Kidney (tissue), 14 donors: ENCODE results near the gene CD44. TPM values are rescaled to one million over a fixed set of nuclear protein-coding genes. Genes with fewer than 3 reads are reported as not detected.

Experiments used
- DNase-seq, 5 donors: peaks; one replicate each; pipeline ENCODE4 v3.0.0-alpha.2; 2013 to 2020
- FAIRE-seq: peaks from 2 replicates; lab custom pipeline; 2012; peaks lifted over from hg19 to GRCh38; lab: Jason Lieb, UNC
- H3K27ac ChIP-seq, 2 donors: one replicate each; pipeline ENCODE4 v1.7.0; 2013; ENCODE audit warnings: low read depth in 2 of 2, low read length in 2 of 2, inconsistent platforms in 1 of 2
- H3K27me3 ChIP-seq: one replicate; pipeline ENCODE4 v1.7.1; 2013; ENCODE audit warnings: low read length, inconsistent platforms; ENCODE audit not compliant: control insufficient read depth, insufficient read depth
- H3K36me3 ChIP-seq, 3 donors: one replicate each; pipeline versions ENCODE4 v1.7.0 to v1.7.1; 2013; ENCODE audit warnings: low read length in 3 of 3, control low read depth in 1 of 3, inconsistent platforms in 1 of 3; ENCODE audit not compliant: insufficient read depth in 3 of 3, control insufficient read depth in 2 of 3
- H3K4me1 ChIP-seq, 3 donors: one replicate each; pipeline versions ENCODE4 v1.7.0 to v1.7.1; 2013; ENCODE audit warnings: low read length in 3 of 3, inconsistent platforms in 1 of 3, low read depth in 1 of 3; ENCODE audit not compliant: control insufficient read depth in 2 of 3, insufficient read depth in 2 of 3
- H3K4me3 ChIP-seq, 3 donors: one replicate each; pipeline versions ENCODE4 v1.7.0 to v1.8.1; 2013; ENCODE audit warnings: low read length in 3 of 3, control low read depth in 1 of 3, inconsistent platforms in 1 of 3
- H3K9ac ChIP-seq, 3 donors: one replicate each; pipeline versions ENCODE4 v1.7.0 to v1.7.1; 2013; ENCODE audit warnings: low read length in 3 of 3, control low read depth in 1 of 3, inconsistent platforms in 1 of 3
- H3K9me3 ChIP-seq, 3 donors: one replicate each; pipeline versions ENCODE4 v1.7.0 to v1.7.1; 2013; ENCODE audit warnings: low read length in 3 of 3, control low read depth in 1 of 3, inconsistent platforms in 1 of 3; ENCODE audit not compliant: control insufficient read depth in 2 of 3, insufficient read depth in 1 of 3
- CTCF ChIP-seq: IDR thresholded peaks from 3 replicates; pipeline ENCODE4 v1.5.1; 2012; ENCODE audit warnings: mild to moderate bottlenecking, moderate library complexity, borderline replicate concordance; ENCODE audit not compliant: insufficient read depth; ENCODE audit errors: extremely low read depth
- intact Hi-C: fragments of 100-400 bp; cut with DNase I; formaldehyde crosslinking; loops from one replicate; pipeline ENCODE4 v1.11.1; 2022
- polyA plus RNA-seq: library from polyadenylated mRNA; stranded (reverse); fragments of 350-450 nt; fragmentation: Illumina TruSeq; extraction: RNeasy Lipid Tissue Mini Kit (QIAGEN cat#74804); gene quantifications from one replicate; pipeline ENCODE4 v1.2.3, GENCODE V29; 2014; ENCODE audit warnings: low read depth, low replicate concordance; ENCODE audit not compliant: insufficient read depth
- total RNA-seq: library from RNA; stranded (reverse); fragmentation: NEBNext Ultra II Directional; extraction: Animal tissue kit (Norgen Biotek cat#: 25700); gene quantifications from one replicate; pipeline ENCODE4 v1.2.1, GENCODE V29; 2021
- donor health status: control.
- donor health status: control.
- donor health status: control.
- donor health status: control.
- donor health status: control.
- donor health status: DM: yes; HTN: yes; CAD: no.
- donor health status: Normal renal cell carcinoma (clear cell type).

The CD44 gene
- total and polyA plus RNA-seq, 2 donors from 2014 or later: 13.8 to 235 TPM

GRCh38 chr11:35141571-35141971, 2.6 kb downstream of the CD44 start:
- FAIRE-seq (no peak), DNase-seq (no peak)
- peak overlapping the region in 1 of 2 donors; percentile 30 for H3K27ac ChIP-seq
- H3K4me3 ChIP-seq: peak overlapping the region in 1 of 3 donors; percentile 57
- H3K4me1 ChIP-seq: no peaks in the 10 kb centered on the region
- intact Hi-C loops: no loop called here
- no peak for TF ChIP-seq CTCF
- no peaks in the 10 kb centered on the region for H3K9me3 ChIP-seq
- H3K36me3 ChIP-seq: no peaks in the 10 kb centered on the region
- no peak overlapping the region for H3K9ac ChIP-seq
- H3K27me3 ChIP-seq: peaks cover 2% of the 10 kb centered on the region

- Histone ChIP-seq H3K4me3 (no peak overlapping the region), H3K9me3 (no peaks in the 10 kb centered on the region), H3K27me3 (peaks cover 2% of the 10 kb centered on the region), H3K36me3 (no peaks in the 10 kb centered on the region), H3K27ac (no peak overlapping the region), H3K9ac (no peak overlapping the region), H3K4me1 (no peaks in the 10 kb centered on the region)
- no peak for DNase-seq
- FAIRE-seq: no peak
- TF ChIP-seq CTCF: no peak
- intact Hi-C loops: no loop called here
These were observed 3.6 kb downstream of the CD44 start for GRCh38 chr11:35142481-35143075.

- DNase-seq (no peak), FAIRE-seq (no peak)
- Histone ChIP-seq H3K4me3 (no peak overlapping the region), H3K36me3 (no peaks in the 10 kb centered on the region), H3K27me3 (no peaks in the 10 kb centered on the region), H3K9me3 (no peaks in the 10 kb centered on the region), H3K4me1 (no peaks in the 10 kb centered on the region), H3K27ac (peak overlapping the region in 1 of 2 donors; percentile 2), H3K9ac (no peak overlapping the region)
- TF ChIP-seq CTCF: no peak
- intact Hi-C loops: no loop called here
These were observed 4.5 kb downstream of the CD44 start for GRCh38 chr11:35143297-35144135.
